GM20000 (cell line): Measurements from ENCODE around the gene PPARGC1A.

ENCODE experiments used
- DNase-seq: peaks from one replicate; pipeline ENCODE4 v3.0.0; 2012; ENCODE audit warnings: low spot score
- CTCF ChIP-seq: IDR thresholded peaks from 2 replicates; pipeline ENCODE4 v1.5.1; 2012; ENCODE audit warnings: mild to moderate bottlenecking, control low read depth; ENCODE audit errors: extremely low read depth, missing control alignments

PPARGC1A gene

GRCh38 chr4:23887173-23887572 lies 2.7 kb downstream of the PPARGC1A start:
- no peak for DNase-seq
- no peak for TF ChIP-seq CTCF

- DNase-seq = no peak
- no peak for TF ChIP-seq CTCF
Observed at GRCh38 chr4:23885943-23886590, 3.8 kb downstream of the PPARGC1A start.

DNA sequence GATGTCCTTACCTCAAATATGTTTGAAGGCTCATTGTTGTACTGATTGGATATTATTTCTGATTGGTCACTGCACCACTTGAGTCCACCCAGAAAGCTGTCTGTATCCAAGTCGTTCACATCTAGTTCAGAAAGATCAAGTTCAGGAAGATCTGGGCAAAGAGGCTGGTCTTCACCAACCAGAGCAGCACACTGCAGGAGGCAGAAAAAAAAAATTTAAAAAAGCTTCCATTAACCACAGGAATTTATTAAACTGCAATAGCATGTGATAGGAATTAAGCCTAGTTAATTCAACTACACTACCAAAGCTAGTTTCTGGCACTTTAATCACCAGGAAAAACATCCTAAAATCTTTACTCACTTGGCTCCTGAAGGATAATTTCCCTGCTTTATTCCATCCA lies 5.1 kb downstream of the PPARGC1A start:
- TF ChIP-seq CTCF = no peak
- no peak for DNase-seq

GRCh38 chr4:23884261-23884660 lies 5.6 kb downstream of the PPARGC1A start:
- no peak for TF ChIP-seq CTCF

DNA sequence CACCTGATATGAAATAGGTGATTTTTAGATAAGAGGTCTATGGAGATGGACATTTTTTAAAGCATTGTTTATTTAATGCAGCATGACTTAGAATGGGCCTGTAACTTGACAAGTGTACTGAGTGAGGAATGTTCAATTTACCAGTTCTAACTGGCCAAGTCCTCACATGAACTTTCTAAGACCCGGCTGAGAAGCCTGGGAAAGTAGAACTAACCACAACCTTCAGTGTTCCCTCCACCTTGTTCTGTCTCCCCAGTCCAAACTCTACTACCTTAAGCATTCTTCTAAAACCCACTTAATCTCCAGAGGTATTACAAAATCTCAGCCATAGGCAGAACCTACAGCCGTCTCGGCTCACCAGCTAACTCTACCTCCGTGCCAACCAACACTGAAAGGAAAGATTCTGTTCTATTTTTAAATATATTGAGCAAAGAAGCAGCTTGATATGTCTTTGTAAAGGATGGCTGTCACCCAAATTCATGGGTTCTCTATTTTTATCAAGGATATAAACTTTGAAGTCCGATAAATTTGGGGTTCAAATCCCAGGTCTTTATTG lies 6.8 kb downstream of the PPARGC1A start:
- no peak for TF ChIP-seq CTCF
- no peak for DNase-seq

More at GRCh38 chr4:23884261-23884660, 5.6 kb downstream of the PPARGC1A start:
- no peak for DNase-seq

- no peak for DNase-seq
- no peak for TF ChIP-seq CTCF
Observed at GRCh38 chr4:23881674-23882337, 8.0 kb downstream of the PPARGC1A start.

GRCh38 chr4:23881052-23881501 lies 8.8 kb downstream of the PPARGC1A start:
- no peak for TF ChIP-seq CTCF
- DNase-seq = no peak
